GM21528 (cell line): Measurements from ENCODE around the gene ALMS1.
"Not testable (repeated sequence)": the region's sequence is repeated elsewhere in the genome, so short reads cannot be mapped to it uniquely, and the experiment has no call there.

ENCODE experiments used
- ATAC-seq: cut with Tn5 transposase; IDR thresholded peaks from one replicate; pipeline ENCODE4 v1.9.1; 2021; ENCODE audit warnings: mild to moderate bottlenecking, moderate library complexity; ENCODE audit not compliant: unreplicated experiment, low FRiP score

Gene ALMS1

GRCh38 chr2:73385504-73386341 lies at the start of gene ALMS1:
ALMS1 (plus strand) TSS chr2:73385836; CDS start chr2:73385869, 33 bp downstream.
- ATAC-seq = peak; percentile 84

GRCh38 chr2:73337828-73338227 lies 47.8 kb upstream of the ALMS1 start:
- no peak for ATAC-seq

GRCh38 chr2:73339201-73339600 lies 46.4 kb upstream of the ALMS1 start:
- no peak for ATAC-seq

- ATAC-seq = no peak
These were observed 44.6 kb upstream of the ALMS1 start for GRCh38 chr2:73341039-73341438.

- ATAC-seq = no peak
These were observed 41.6 kb upstream of the ALMS1 start for GRCh38 chr2:73343992-73344391.

GRCh38 chr2:73344747-73345146 lies 40.9 kb upstream of the ALMS1 start:
- not testable (repeated sequence) for ATAC-seq

GRCh38 chr2:73350035-73350691 lies 35.5 kb upstream of the ALMS1 start:
- no peak for ATAC-seq

- ATAC-seq = no peak
These were observed 29.5 kb upstream of the ALMS1 start for GRCh38 chr2:73356097-73356496.

GRCh38 chr2:73359915-73360697 lies 25.5 kb upstream of the ALMS1 start:
- no peak for ATAC-seq

- no peak for ATAC-seq
These were observed 19.6 kb upstream of the ALMS1 start for GRCh38 chr2:73366060-73366459.

GRCh38 chr2:73368781-73369180 lies 16.9 kb upstream of the ALMS1 start:
- ATAC-seq = no peak

- no peak for ATAC-seq
These were observed 15.3 kb upstream of the ALMS1 start for GRCh38 chr2:73370348-73370747.

GRCh38 chr2:73373344-73373743 lies 12.3 kb upstream of the ALMS1 start:
- no peak for ATAC-seq

GRCh38 chr2:73374269-73374668 lies 11.4 kb upstream of the ALMS1 start:
- no peak for ATAC-seq

- no peak for ATAC-seq
These were observed 9.0 kb upstream of the ALMS1 start for GRCh38 chr2:73376681-73377080.

- ATAC-seq = no peak
These were observed 2.6 kb upstream of the ALMS1 start for GRCh38 chr2:73383036-73383435.

GRCh38 chr2:73385123-73385503 lies 523 bp upstream of the ALMS1 start:
- no peak for ATAC-seq

GRCh38 chr2:73386342-73386868 lies 769 bp downstream of the ALMS1 start:
- ATAC-seq = peak; percentile 16

GRCh38 chr2:73386894-73387636 lies 1.4 kb downstream of the ALMS1 start:
- no peak for ATAC-seq

GRCh38 chr2:73402386-73403103 lies 16.9 kb downstream of the ALMS1 start:
- no peak for ATAC-seq
